SJSA1 (cell line): ENCODE data around the gene HERPUD2. TPM values are rescaled to one million over a fixed set of nuclear protein-coding genes. Genes with fewer than 3 reads are reported as not detected.
"Not testable (repeated sequence)": the region's sequence is repeated elsewhere in the genome, so short reads cannot be mapped to it uniquely, and the experiment has no call there.

Source experiments
- DNase-seq, 2 experiments: peaks; one replicate each; pipeline ENCODE4 v3.0.0-alpha.2; 2015 to 2020; ENCODE audit warnings: low spot score in 2 of 2, low read depth in 1 of 2
- H3K27ac ChIP-seq: fragments of 250-450 bp; sonication (Bioruptor Pico); 2 replicates; pipeline ENCODE4 v1.5.1; 2020; ENCODE audit warnings: mild to moderate bottlenecking, moderate library complexity
- H3K27me3 ChIP-seq: fragments of 250-450 bp; sonication (Bioruptor Pico); replicated peaks from 2 replicates; pipeline ENCODE4 v1.5.1; 2020; ENCODE audit warnings: mild to moderate bottlenecking, moderate library complexity
- H3K36me3 ChIP-seq: fragments of 250-450 bp; sonication (Bioruptor Pico); 2 replicates; pipeline ENCODE4 v1.5.1; 2020; ENCODE audit warnings: mild to moderate bottlenecking
- H3K4me1 ChIP-seq: fragments of 250-450 bp; sonication (Bioruptor Pico); replicated peaks from 2 replicates; pipeline ENCODE4 v1.6.1; 2021; ENCODE audit warnings: mild to moderate bottlenecking
- H3K4me3 ChIP-seq: fragments of 250-450 bp; sonication (Bioruptor Pico); 2 replicates; pipeline ENCODE4 v1.5.1; 2020; ENCODE audit warnings: mild to moderate bottlenecking
- H3K9me3 ChIP-seq: fragments of 250-450 bp; sonication (Bioruptor Pico); replicated peaks from 2 replicates; pipeline ENCODE4 v1.5.1; 2020; ENCODE audit warnings: mild to moderate bottlenecking
- total RNA-seq: library from RNA; depleted of rRNA; stranded (reverse); fragments of >200 nt; shearing (Covaris generic); gene quantifications from 2 replicates; pipeline ENCODE4 v1.2.3, GENCODE V29; 2014; rRNA removed

Gene HERPUD2
- total RNA-seq, 1 experiment from 2014 or later, result 13.2 TPM

DNA sequence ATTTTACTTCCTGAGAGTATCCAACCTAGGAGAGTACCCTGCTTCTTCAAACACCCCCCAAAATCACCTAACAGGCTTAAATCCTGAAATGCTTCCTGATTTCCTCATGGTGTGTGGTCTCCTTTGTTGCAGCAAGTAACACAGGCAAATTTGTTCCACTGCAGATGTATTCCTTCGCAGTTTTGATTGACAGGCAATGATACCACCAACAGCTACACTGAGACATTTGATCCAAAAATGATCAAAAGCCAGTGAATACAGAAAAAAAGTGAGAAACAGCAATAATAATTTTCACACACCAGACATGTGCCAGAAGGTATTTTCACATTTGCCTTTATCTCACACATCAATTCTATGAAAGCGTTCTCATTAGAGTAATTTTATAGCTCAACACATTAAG is 95.9 kb downstream of the HERPUD2 start:
- Histone ChIP-seq H3K4me3 (no peak overlapping the region), H3K27ac (no peak overlapping the region), H3K36me3 (no peaks in the 10 kb centered on the region), H3K4me1 (peaks cover 6% of the 10 kb centered on the region), H3K9me3 (no peaks in the 10 kb centered on the region), H3K27me3 (no peaks in the 10 kb centered on the region)
- no peak for DNase-seq

DNA sequence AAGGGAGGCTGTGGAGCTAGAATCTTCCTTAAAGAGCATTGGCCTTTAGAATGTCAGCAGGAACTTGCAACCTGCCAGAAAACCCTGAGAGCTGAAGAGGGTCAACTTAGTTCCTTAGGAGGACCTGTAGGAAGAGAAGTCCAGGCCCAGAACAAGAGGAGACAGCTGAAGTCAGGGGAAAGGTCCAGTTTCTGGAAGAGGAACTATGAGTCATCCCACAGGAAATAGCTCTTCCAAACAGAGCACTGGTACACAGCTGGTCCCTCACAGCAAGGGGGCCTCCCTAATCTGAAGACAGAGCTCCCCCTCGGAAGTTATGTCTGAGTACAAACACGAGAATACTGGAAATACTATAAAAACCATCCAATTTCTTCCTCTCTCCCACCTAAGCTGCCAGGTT is 98.9 kb downstream of the HERPUD2 start:
- no peak for DNase-seq
- peaks cover 6% of the 10 kb centered on the region for H3K4me1 ChIP-seq
- no peaks in the 10 kb centered on the region for H3K36me3 ChIP-seq
- no peaks in the 10 kb centered on the region for H3K9me3 ChIP-seq
- H3K27ac ChIP-seq, result no peak overlapping the region
- H3K27me3 ChIP-seq, result no peaks in the 10 kb centered on the region
- no peak overlapping the region for H3K4me3 ChIP-seq

GRCh38 chr7:35593899-35594298 is 101.0 kb downstream of the HERPUD2 start:
- no peaks in the 10 kb centered on the region for H3K27me3 ChIP-seq
- H3K4me3 ChIP-seq, result no peak overlapping the region
- no peaks in the 10 kb centered on the region for H3K36me3 ChIP-seq
- H3K9me3 ChIP-seq, result no peaks in the 10 kb centered on the region
- peaks cover 6% of the 10 kb centered on the region for H3K4me1 ChIP-seq
- no peak overlapping the region for H3K27ac ChIP-seq
- DNase-seq, result no peak

DNA sequence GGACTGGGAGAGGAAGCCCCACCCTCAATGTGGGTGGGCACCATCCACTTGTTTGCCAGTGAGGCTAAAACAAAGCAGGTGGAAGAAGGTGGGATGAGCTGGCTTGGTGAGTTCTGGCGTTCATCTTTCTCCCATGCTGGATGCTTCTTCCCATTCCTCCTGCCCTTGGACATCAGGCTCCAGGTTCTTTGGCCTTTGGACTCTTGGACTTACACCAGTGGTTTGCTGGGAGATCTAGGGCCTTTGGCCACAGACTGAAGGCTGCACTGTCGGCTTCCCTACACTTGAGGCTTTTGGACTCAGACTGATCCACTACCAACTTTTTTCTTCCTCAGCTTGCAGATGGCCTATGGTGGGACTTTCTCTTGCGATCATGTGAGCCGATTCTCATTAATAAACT is 106.3 kb downstream of the HERPUD2 start:
- no peak overlapping the region for H3K27ac ChIP-seq
- no peak overlapping the region for H3K4me3 ChIP-seq
- no peaks in the 10 kb centered on the region for H3K36me3 ChIP-seq
- DNase-seq, result no peak
- no peaks in the 10 kb centered on the region for H3K9me3 ChIP-seq
- H3K4me1 ChIP-seq, result no peaks in the 10 kb centered on the region
- peaks cover 3% of the 10 kb centered on the region; the same call in 1 of the 2 replicates for H3K27me3 ChIP-seq

DNA sequence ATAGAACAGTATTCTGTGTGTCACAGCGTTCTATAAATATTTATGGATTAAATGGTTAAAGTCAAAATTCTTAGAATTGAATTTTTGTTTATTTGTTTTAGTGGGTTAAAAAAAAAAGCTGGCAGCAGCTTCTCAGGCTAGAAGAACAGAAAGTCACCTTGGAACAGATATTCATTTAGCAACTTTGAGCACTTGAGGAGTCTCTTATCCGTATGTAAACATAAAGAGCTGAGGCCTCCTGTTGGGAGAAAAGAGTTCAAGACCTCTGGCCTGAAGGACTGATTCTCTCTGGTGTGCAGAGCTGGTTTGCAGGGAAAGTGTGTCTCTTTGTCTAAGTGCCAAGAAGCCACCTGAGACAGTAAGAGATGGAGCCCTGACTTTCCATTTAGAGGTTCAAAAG is 109.9 kb downstream of the HERPUD2 start:
- H3K27ac ChIP-seq, result no peak overlapping the region
- no peak overlapping the region for H3K4me3 ChIP-seq
- no peak for DNase-seq

DNA sequence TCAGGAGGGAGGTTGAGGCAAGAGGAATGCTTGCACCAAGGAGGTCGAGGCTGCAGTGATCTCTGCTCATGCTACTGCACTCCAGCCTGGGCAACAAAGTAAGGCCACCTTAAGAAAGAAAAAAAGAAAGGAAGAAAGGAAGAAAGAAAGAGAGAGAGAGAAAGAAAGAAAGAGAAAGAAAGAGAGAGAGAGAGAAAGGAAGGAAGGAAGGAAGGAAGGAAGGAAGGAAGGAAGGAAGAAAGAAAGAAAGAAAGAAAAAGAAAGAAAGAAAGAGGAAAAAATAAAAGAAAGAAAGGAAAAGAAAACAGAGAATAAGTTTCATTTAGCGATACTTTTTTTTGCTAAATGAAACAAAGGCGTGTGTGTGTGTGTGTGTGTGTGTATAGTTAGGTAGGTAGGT is 110.4 kb downstream of the HERPUD2 start:
- H3K27ac ChIP-seq, H3K4me1 ChIP-seq, H3K4me3 ChIP-seq, H3K36me3 ChIP-seq, H3K9me3 ChIP-seq, H3K27me3 ChIP-seq, DNase-seq: not testable (repeated sequence)

More for the DNA sequence above, 109.9 kb downstream of the HERPUD2 start:
- Histone ChIP-seq H3K4me1 (no peaks in the 10 kb centered on the region), H3K9me3 (no peaks in the 10 kb centered on the region), H3K36me3 (no peaks in the 10 kb centered on the region), H3K27me3 (peaks cover 3% of the 10 kb centered on the region; the same call in 1 of the 2 replicates)

Other genes starting within 250 kb of the HERPUD2 start
- gene SEPTIN7, start 105.9 kb upstream of the HERPUD2 start, total RNA-seq, result 420 and 460 TPM in 2 replicates